ENCODE measurements around the gene ATP11A. TPM values are rescaled to one million over a fixed set of nuclear protein-coding genes. Genes with fewer than 3 reads are reported as not detected.

Gene ATP11A
- total and polyA plus RNA-seq, 2 donors (not counting 3 experiments of a cell fraction or from before 2014, with no cell fraction given) = 16.5 to 88.1 TPM

- Histone ChIP-seq H4K20me1 (replicated peaks; ENCODE audit: control insufficient read depth, extremely low read depth, insufficient read depth, low read length) (no peaks in the 10 kb centered on the region), H3K9me1 (replicated peaks; ENCODE audit: control insufficient read depth, extremely low read depth, insufficient read depth, low read length) (no peaks in the 10 kb centered on the region), H3K4me3 (replicated peaks in 1 of 3; ENCODE audit: insufficient read depth in 1 of 3, low read depth in 1 of 3, low read length in 3 of 3) (no peak overlapping the region), H3K9ac (replicated peaks; ENCODE audit: extremely low read depth, insufficient read depth, low read length) (no peak overlapping the region), H2AFZ (ENCODE audit: low read depth, low read length) (no peak overlapping the region), H3K9me3 (replicated peaks; ENCODE audit: control insufficient read depth, insufficient read depth, low read length) (no peaks in the 10 kb centered on the region), H3K27ac (ENCODE audit: insufficient read depth, low read depth, low read length) (no peak overlapping the region), H3K4me2 (ENCODE audit: insufficient read depth, low read length) (no peak overlapping the region), H3K27me3 (ENCODE audit: control insufficient read depth in 2 of 2, insufficient read depth in 2 of 2, low read length in 2 of 2) (no peaks in the 10 kb centered on the region), H3K4me1 (ENCODE audit: control insufficient read depth, extremely low read depth, insufficient read depth, low read length) (peaks cover 10% of the 10 kb centered on the region), H3K79me2 (ENCODE audit: control insufficient read depth, insufficient read depth, low read length) (peaks cover 15% of the 10 kb centered on the region), H3K36me3 (ENCODE audit: control insufficient read depth in 2 of 2, extremely low read depth in 1 of 2, insufficient read depth in 2 of 2, low read length in 2 of 2) (no peaks in the 10 kb centered on the region)
- ChIA-PET POLR2A (no interaction called here), CTCF (no interaction called here)
- TF ChIP-seq MYC (IDR thresholded peaks at IDR 0.05; ENCODE audit: low read depth, low read length) = no peak
- TF ChIP-seq JUN (IDR thresholded peaks at IDR 0.05; ENCODE audit: borderline replicate concordance, insufficient read depth, insufficient read length, low read depth) = no peak
- no peak for TF ChIP-seq GATA2 (IDR thresholded peaks at IDR 0.05; ENCODE audit: insufficient read depth, insufficient read length, low read depth, low read length)
- TF ChIP-seq POLR2AphosphoS5 (IDR thresholded peaks at IDR 0.05; ENCODE audit: insufficient read depth, low read depth, low read length) = no peak
- no peak for TF ChIP-seq CTCF (IDR thresholded peaks at IDR 0.05; ENCODE audit: extremely low read depth in 1 of 2, insufficient read depth in 1 of 2, low read depth in 1 of 2, low read length in 2 of 2)
- intact Hi-C loops (cut with micrococcal nuclease) = no loop called here
- dilution Hi-C loops (cut with MboI; ENCODE audit: extremely low pct_ligation_motif_present, low sequenced_read_pairs) = no loop called here
- no TSS peak for BruUV-seq (replicated peaks)
- no peak for DNase-seq (ENCODE audit: low read depth, low spot score)
- no peak for FAIRE-seq
These were observed 2.9 kb upstream of the ATP11A start for GRCh38 chr13:112686987-112687386.

All from endothelial cell of umbilical vein (primary cell).